ENCODE results near the gene PCDHB14. TPM values are rescaled to one million over a fixed set of nuclear protein-coding genes. Genes with fewer than 3 reads are reported as not detected.
"Not testable (repeated sequence)": the region's sequence is repeated elsewhere in the genome, so short reads cannot be mapped to it uniquely, and the experiment has no call there.

PCDHB14 gene
- total RNA-seq, 1 experiment from 2014 or later: 0.87 TPM

- H2AFZ ChIP-seq (ENCODE audit: low read length): peak within 1 kb of the TSS; percentile 70; the same call in 1 of the 2 replicates
These were observed 36.1 kb upstream of the PCDHB14 start, which contains the start of gene PCDHB9 for GRCh38 chr5:141186897-141187512. Gene PCDHB9, plus strand, starts transcription at chr5:141187161. Its CDS starts 158 bp downstream, at chr5:141187319.

GRCh38 chr5:141188682-141189081, 34.5 kb upstream of the PCDHB14 start:
- H3F3A ChIP-seq (ENCODE audit: low read length, unreplicated experiment); H3K27me3 ChIP-seq (ENCODE audit: low read length); H4K20me1 ChIP-seq (ENCODE audit: low read length); H2AFZ ChIP-seq (ENCODE audit: low read length); H3K79me2 ChIP-seq (ENCODE audit: low read length); BruUV-seq (replicated peaks); H3K9me2 ChIP-seq (replicated peaks; ENCODE audit: low read length); H3K4me3 ChIP-seq (ENCODE audit: low read length); H3K9ac ChIP-seq (ENCODE audit: low read length); H3K9me3 ChIP-seq (ENCODE audit: low read length); H3K27ac ChIP-seq (ENCODE audit: low read length); DNase-seq; H3K4me1 ChIP-seq (ENCODE audit: insufficient read depth, low read length); H3K36me3 ChIP-seq (ENCODE audit: low read depth, low read length); POLR2A ChIA-PET (ENCODE audit: unreplicated experiment); CTCF ChIA-PET; ATAC-seq; H3K4me2 ChIP-seq (ENCODE audit: low read length): not testable (repeated sequence)
- intact Hi-C loops (cut with micrococcal nuclease): loop anchor here (5.0 kb wide), 1 partner anchor 96 kb away; the partner anchor contains the start of gene PCDHB2

More at GRCh38 chr5:141186897-141187512, 36.1 kb upstream of the PCDHB14 start, which contains the start of gene PCDHB9:
- no peak within 1 kb of the TSS for H3K9ac ChIP-seq (ENCODE audit: low read length)
- DNase-seq: peak; percentile 47
- no peaks in the 10 kb centered on the region for H4K20me1 ChIP-seq (ENCODE audit: low read length)
- H3K79me2 ChIP-seq (ENCODE audit: low read length): no peaks in the 10 kb centered on the region
- BruUV-seq (replicated peaks): no TSS peak
- H3K9me2 ChIP-seq (replicated peaks; ENCODE audit: low read length): no peaks in the 10 kb centered on the region
- H3K36me3 ChIP-seq (ENCODE audit: low read depth, low read length): peaks cover 3% of the 10 kb centered on the region; the same call in 1 of the 2 replicates
- TF ChIP-seq EZH2phosphoT487 (IDR thresholded peaks at IDR 0.05; ENCODE audit: borderline replicate concordance, low read length) (no peak), CTCF (conservative IDR thresholded peaks at IDR 0.05; ENCODE audit: low read depth, low read length) (peak; percentile 69), EZH2 (IDR thresholded peaks at IDR 0.05; ENCODE audit: low read length, unreplicated experiment) (no peak)
- no peaks in the 10 kb centered on the region for H3K9me3 ChIP-seq (ENCODE audit: low read length)
- no peaks in the 10 kb centered on the region for H3F3A ChIP-seq (ENCODE audit: low read length, unreplicated experiment)
- CTCF ChIA-PET: interaction anchor here (0.6 kb wide), 2 partner anchors 93 to 177 kb away, joined by 3 read pairs; partner anchors contain the start of genes PCDHB2 and PCDHGA5
- H3K4me2 ChIP-seq (ENCODE audit: low read length): peak within 1 kb of the TSS; percentile 28; the same call in 1 of the 2 replicates
- H3K27ac ChIP-seq (ENCODE audit: low read length): no peak within 1 kb of the TSS
- H3K27me3 ChIP-seq (ENCODE audit: low read length): no peaks in the 10 kb centered on the region
- ATAC-seq: peak; percentile 66
- H3K4me3 ChIP-seq (ENCODE audit: low read length): peak within 1 kb of the TSS; percentile 50
- POLR2A ChIA-PET (ENCODE audit: unreplicated experiment): no interaction called here
- intact Hi-C loops (cut with micrococcal nuclease): loop anchor here (2.0 to 5.0 kb wide), 2 partner anchors 95 to 374 kb away; partner anchors contain the start of gene PCDHB2
- H3K4me1 ChIP-seq (ENCODE audit: insufficient read depth, low read length): no peaks in the 10 kb centered on the region

- intact Hi-C loops (cut with micrococcal nuclease): loop anchor here (5.0 kb wide), 1 partner anchor 97 kb away; the partner anchor contains the start of gene PCDHB2
- H3K36me3 ChIP-seq (ENCODE audit: low read depth, low read length); H3K9ac ChIP-seq (ENCODE audit: low read length); H3K27ac ChIP-seq (ENCODE audit: low read length); H3K9me3 ChIP-seq (ENCODE audit: low read length); H3K4me1 ChIP-seq (ENCODE audit: insufficient read depth, low read length); H3K27me3 ChIP-seq (ENCODE audit: low read length); H3K4me3 ChIP-seq (ENCODE audit: low read length); H2AFZ ChIP-seq (ENCODE audit: low read length); H3F3A ChIP-seq (ENCODE audit: low read length, unreplicated experiment); H3K4me2 ChIP-seq (ENCODE audit: low read length); POLR2A ChIA-PET (ENCODE audit: unreplicated experiment); CTCF ChIA-PET; H3K9me2 ChIP-seq (replicated peaks; ENCODE audit: low read length); DNase-seq; H4K20me1 ChIP-seq (ENCODE audit: low read length); H3K79me2 ChIP-seq (ENCODE audit: low read length); ATAC-seq; BruUV-seq (replicated peaks): not testable (repeated sequence)
These were observed 34.0 kb upstream of the PCDHB14 start for GRCh38 chr5:141189131-141189530.
